HG03521 (cell line): ENCODE measurements around the gene ITGB1BP1.

ENCODE experiments used
- ATAC-seq: cut with Tn5 transposase; IDR thresholded peaks from one replicate; pipeline ENCODE4 v1.9.1; 2021; ENCODE audit warnings: mild to moderate bottlenecking, moderate library complexity; ENCODE audit not compliant: unreplicated experiment

ITGB1BP1 gene

DNA sequence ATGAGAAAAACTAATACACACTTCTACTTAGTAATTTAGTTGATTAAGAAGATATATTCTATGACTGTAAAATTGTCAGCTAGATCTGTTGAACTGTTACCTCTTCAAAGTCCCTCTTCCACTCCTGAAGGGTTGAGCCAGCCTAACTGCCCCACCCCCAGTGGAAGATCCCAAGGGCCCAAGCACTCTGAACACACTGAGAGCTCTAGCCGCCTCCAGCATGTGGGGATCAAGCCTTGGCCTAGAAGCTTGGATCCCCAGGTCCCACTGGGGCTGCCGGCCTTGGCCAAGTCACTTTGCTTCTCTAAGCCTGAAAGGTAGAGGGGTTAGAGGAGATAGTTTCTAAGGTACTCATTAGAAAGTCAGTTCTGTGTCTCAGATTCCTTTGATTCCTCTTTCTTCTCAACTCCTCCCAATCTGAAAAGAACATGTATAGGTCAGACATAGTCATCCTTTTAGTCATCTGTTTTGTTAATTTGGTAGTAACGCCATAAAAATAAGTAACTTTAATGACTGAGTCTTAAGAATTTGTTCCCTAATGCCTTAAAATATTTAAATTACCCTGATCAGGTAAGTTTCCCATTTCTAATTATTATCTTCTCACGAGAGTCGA, 5.7 kb upstream of the ITGB1BP1 start:
- ATAC-seq: no peak

DNA sequence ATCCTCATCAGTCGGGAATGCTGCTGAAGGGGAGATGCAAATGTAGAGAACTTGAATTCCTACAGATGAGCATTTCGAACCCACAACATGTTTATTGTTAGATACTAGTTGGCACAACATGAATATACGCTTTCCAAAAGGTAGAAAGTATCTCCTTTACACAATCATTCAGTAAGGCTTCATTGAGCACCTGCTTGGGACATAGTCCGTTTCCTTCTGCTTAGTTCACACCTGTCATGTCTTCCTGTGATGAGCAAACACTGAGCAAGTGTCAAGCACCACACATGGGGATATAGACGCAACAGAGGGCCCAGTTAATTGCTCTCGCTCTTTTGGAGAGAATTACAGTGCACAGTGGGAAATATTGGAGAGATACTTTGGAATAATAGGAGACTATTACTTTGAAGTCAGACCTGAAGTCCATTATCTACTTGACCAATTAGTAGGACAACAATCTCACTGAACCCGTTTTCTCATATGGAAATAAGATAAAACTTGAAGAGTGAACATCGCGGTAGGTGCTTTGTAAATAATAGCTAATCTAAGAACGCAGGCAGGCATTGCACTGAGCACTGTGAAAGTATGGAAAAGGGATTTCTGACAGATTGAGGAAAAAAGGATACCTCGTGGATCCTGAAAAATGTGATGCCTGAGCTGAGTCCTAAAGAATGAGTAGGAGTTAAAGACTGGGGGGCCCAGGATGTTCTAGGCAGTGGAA, 1.3 kb upstream of the ITGB1BP1 start:
- no peak for ATAC-seq

DNA sequence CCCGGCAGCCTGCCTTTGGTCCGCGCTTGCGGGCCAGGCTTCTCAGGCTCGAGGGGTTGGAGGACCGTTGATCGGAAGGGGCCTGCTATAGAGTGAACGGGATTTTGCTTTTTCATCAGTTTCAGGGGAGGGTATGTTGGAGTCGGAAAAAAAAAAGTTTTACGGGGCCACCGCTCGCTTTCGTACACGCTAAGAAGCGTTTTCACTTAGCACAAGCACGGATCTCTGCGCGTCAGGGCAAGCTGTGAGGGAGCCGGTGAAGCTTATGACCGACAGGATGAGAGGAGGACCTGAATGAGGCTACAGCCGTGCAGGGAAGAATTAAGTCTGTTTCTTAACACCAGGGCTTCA, 569 bp upstream of the ITGB1BP1 start:
- ATAC-seq: no peak

DNA sequence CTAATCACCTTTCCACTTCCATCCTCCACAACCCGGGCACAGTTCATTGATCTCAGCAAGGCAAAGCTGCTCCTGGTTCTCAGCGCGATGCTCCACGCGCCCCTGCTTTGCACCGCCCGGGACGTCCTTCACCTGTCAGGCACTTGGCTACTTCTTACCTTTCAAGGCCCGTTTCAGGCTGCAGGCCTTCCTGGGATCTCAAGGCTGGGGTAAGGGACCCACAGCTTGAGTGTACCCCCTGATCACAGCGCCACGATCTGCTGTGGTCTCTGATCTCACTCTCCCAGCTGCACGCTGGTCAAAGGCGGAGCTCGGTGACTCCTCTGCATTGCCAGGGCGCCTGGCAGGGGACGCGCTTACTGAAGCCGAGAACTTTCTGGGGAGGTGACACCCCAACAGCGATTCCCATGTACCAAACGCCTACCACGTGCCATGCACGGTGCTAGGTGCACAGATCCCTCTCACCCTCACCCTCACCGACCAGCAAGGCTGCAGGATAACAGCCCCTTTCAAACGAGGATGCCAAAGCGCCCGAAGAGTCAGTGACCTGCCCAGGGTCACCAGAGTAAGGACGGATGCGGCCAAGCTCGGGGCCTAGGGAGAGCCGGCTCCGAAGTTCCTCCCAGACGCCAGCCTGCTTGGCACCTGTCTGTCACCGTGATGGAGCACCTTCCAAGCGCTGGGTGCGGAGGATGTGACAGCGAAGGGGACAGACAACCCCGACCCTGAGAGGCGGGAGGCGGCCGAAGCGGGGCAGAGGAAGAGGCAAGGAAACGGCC, 818 bp downstream of the ITGB1BP1 start:
- ATAC-seq: peak; percentile 22

DNA sequence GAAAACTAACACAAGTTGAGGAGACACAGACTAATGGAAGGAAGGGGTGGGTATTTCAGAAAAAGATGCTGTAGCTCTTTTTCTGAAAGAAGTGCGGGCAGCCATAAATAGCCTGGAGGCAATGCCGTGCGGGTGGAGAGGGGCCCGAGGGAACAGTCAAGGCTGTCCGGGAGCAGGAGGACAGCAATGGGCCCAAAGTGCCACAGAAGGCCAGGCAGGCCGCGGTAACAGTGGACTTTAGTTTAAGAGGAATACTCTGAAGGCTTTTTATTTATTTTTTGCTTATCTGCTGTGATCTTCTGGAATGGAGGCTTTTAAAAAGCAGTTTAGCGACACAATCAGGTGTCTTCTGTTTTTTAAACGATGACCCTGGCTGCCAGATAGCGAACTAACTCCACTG, 2.8 kb downstream of the ITGB1BP1 start:
- no peak for ATAC-seq

DNA sequence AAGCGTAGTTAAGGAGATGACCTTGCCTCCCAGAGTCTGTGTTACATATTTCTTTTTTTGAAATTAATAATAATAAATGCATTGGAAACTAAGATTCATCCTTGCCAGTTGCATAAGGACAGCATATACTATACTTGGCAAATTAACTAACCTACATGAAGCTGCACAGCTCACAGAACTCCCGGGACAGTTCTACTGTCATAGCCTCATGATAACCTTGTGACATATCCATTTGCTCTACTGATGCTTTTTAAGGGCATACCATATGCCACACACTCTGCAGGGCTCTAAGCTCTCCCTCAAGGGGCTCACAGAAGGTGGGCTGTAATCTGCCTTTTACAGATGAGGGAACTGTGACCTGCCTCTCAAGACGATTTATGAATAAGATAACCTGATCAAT, 3.8 kb downstream of the ITGB1BP1 start:
- no peak for ATAC-seq

DNA sequence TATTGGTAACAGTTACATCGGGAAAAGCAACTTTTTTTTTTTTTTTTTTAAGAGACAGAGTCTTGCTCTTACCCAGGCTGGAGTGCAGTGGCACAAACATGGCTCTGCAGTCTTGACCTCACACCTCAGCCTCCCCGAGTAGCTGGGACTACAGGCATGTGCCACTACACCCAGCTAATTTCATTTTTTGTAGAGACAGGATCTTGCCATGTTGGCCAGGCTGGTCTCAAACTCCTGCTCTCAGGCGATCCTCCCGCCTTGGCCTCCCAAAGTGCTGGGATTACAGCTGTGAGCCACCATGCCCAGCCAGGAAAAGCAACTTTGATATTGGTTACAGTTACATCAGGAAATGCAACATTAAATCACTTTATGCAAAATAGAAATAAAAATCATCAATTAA, 4.6 kb downstream of the ITGB1BP1 start:
- no peak for ATAC-seq

DNA sequence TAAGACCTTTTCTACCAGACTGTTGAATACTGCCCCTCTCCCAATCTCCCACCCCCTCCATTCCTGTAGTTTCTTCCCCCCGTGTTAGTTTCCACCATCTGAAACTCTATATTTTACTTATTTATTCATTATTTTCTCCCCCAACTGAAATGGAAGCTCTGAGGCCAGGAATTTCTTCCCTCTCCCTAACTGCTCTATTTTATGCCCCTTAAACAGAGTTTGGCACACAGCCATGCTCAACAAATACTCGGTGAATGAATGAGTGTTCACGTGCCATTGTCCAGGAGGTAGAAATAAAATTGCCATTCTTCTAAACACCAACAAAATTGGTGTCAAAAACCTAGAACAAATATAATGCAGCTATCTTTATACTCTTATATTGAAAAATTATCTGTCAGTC, 5.6 kb downstream of the ITGB1BP1 start:
- no peak for ATAC-seq

DNA sequence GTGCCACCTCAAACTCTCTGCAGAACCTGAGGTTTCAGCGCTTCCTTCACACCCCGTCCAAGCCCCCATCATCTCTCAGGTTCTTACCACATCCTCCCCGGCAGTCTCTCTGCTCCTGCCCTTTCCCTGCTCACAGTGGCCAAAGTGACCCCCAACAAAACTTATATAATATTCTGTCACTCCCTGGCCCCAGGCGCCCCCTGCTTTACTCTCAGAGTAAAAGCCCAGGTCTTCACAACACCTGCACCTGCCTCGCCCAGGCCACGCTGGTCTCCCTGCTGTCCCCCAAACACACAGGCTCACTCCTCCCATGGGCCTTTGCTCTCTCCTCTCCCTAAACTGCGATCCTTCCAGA, 6.4 kb downstream of the ITGB1BP1 start:
- ATAC-seq: no peak

DNA sequence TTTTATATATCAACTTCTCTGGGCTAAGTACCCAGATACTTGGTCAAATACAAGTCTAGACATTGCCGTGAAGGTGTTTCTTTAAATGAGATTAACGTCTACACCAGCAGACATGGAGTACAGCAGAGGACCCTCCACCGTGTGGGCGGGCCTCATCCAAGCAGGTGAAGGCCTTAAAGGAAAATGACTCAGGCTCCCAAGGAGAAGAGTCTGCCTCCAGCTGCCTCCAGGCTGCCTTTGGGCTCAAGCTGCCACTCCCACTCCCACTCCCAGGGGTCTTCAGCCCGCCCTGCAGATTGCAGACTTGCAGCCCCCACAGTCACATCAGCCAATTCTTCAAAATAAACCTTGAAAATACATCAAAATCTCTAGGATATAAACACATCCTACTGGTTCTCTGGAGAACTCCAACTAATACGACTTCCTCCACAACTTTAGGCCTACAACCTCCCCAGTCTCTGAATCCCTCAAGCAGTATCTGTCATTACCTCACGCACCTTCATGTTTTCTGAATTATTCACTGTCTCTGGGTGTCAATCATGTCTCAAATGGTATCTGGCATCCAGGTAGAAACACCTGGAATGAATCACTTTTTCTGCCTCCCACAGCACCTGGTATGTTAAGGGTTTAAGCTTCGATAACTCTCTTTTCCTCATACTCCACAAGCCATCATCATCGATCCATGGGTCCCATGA, 6.9 kb downstream of the ITGB1BP1 start:
- no peak for ATAC-seq

DNA sequence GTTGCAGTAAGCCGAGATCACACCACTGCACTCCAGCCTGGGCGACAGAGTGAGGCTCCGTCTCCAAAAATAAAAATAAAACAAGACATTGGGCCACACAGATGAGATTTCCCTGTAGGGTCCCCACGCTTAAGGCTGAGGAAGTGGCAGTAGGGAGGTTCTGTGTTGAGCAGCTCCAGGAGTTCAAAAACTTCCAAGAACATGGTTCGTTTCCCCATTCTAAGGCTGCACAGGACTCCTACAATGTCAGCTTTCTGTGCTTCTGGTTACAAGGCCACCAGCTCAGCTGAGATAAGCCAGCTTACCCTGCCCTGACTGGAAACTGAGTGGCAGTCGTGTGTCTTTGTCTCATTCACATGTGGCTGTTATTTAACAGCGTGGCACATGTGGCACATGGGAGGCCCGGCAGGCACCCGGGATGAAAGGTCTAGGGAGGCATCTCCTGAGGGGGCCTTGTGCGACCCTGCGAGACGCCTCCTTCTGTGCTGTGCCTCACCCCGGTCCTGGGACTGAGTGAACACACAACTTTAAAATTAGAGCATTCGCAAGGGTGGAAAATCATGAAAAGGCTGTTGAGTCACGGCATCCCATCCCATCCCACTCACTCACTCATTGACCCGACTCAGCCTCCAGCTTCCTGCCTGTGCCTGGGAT, 7.7 kb downstream of the ITGB1BP1 start:
- ATAC-seq: no peak

DNA sequence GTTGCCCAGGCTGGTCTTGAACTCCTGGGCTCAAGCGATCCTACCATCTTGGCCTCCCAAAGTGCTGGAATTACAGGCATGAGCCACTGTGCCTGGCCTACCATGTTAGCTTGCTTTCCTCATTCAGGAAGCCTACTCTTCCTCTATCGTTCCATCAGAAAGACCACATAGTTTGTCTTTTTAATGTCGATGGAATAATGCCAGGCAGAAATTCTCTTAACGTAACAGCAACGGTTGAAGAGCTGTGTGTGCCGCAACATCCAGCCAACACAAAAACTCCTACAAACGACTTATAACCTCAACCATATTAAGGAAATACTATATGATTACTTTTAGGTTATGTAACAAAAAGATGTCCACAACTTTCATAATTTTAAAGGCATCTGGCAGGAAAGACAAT, 10.5 kb downstream of the ITGB1BP1 start:
- ATAC-seq: no peak

DNA sequence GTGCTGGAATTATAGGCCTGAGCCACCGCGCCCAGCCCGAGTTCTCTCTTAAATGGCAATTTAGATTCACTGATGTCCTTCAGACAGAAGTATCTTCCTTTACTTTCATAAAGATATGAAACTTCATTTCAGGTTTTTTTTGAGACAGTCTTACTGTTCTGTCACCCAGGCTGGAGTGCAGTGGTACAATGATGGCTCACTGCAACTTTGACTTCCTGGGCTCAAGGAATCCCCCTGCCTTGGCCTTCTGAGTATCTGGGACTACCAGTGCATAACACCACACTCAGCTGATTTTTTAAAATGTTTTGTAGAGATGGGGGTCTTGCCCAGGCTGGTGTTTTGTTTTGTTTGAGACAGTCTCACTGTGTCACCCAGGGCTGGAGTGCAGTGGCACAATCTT, 13.2 kb downstream of the ITGB1BP1 start:
- no peak for ATAC-seq

DNA sequence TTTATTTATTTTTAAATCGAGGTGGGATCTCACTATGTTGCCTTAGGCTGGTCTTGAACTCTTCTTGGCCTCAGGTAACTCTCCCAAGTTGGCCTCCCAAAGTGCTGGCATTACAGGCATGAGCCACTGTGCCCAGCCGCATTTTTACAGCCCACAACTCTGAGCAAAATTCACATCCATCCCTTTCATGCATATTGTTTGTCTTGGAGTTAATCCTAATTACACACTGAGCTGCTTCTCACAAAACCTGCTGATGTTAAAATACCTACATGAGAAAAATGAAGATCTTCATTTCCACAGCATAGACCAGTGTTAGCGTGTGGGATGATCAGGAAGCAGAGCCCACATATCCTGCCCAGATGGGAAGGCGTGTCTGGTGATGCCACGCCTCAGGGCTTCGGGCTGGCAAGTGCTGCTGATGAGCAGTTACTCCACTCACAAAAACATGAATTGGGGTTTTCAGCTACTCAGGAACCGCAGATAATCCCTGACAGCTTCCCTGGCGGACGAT, 14.6 kb downstream of the ITGB1BP1 start:
- no peak for ATAC-seq

DNA sequence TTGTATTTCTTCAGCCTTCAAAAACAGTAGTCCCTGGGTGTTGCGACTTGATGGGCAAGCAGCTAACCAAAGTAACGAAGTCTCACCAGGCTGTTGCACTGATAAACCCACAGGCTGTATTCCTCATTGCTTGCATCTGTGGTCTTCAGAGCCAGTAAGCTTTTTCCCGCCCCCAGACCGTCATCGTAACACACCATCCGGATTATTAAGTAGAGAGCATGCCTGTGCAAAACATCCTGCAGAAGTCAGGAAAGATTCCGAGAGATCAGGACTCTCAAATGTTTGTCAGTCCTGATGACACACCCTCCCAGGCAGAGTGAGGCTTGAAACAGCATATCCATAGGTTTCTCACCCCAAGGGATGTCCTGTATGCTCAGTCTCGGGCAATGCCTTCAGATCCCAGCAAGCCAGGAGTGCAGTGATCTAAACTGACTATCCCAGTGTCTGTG, 15.9 kb downstream of the ITGB1BP1 start:
- ATAC-seq: no peak

DNA sequence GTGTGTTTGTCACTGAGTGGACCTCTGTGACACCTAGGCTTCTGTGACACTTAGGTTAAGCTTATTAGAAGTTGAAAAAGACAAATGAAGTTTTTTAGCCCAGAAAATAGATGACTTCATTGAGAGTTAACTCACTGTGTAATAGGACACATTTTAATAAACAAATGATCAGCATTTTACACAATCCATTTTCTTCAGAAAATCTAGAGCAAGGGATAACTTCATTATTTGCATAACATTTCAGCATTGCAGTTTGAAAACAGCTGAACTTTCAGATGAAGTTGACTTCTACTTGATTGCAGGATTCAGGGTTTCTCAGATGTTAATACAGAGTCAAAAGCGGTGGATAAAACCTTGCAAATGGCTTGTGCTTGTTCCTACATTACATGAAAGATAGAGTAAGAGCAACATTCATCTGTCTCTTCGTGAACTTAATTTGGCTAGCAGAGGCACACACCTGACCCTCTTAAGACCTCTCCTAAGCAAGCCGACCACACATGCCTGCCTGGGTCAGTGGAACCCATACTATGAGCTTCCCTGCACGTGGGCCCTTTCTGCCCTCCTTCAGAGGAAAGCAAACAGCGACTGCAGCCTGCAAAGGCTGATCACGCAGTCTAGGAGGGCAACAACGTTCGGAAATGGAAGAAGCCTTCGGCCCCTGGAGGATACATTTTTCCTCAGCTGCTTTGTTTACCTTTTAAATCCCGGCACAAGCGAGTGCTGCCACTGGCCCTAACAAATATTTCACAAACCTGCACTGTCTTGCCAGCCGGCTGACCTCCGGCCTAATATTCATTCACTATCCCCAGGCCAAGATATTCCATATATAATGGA, 16.6 kb downstream of the ITGB1BP1 start:
- no peak for ATAC-seq

DNA sequence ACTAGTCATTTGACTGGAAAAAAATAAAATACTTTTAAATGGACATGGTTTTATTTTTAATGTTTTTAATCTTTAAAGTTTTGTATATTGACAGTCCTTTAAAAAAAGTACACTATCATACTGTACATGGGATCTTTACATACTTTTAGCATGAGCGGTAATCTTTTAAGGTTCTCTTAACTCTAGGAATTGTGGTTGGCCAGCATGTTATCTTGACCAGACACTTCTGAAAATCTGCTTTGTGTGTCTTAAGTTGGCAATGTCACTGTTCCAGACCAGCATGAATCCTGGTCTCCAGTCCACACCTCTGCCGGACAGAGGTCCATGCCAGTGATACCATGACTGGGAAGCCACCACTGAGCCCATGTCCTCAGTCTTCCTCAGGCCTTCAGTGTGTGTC, 17.7 kb downstream of the ITGB1BP1 start:
- no peak for ATAC-seq

DNA sequence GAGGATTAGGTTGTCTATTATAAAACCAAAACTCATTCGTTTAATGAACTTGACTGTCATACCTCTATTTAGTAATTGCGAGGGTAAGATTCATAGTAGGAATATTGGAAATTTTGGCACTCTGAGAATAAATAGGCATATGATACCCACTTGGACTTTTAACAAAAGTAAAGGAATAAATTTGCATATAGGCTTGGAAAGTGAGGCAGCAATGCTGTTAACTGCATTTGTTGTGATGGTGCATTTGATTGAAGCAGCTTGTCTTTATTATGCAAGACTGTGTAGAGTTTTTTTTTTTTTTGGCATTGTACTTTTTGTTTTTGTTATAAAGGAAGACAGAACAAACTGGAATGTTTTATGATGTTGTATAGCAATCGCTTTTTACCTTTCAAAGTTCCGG, 18.9 kb downstream of the ITGB1BP1 start:
- no peak for ATAC-seq

DNA sequence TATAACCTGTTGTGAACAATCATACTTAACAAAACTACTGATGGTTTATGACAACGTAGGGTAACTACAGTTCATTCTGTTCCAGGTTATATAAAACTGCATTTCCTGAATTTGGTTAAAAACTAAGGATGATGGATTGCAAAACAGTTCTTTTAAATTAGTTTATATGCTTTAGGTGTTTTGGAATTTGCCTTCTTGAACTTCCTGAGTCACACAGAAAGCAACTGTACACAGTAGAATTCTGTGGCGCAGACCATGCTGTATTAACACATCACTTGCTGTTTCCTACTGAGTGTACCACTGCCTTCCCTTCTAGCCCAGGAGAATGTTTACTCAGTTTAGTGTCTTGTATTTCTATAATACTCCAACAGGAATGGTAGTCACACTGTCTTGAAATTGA, 19.4 kb downstream of the ITGB1BP1 start:
- no peak for ATAC-seq
